T-helper 9 cell (primary cell): ENCODE measurements around the gene CCDC85B.
"Not testable (repeated sequence)": the region's sequence is repeated elsewhere in the genome, so short reads cannot be mapped to it uniquely, and the experiment has no call there.

Source experiments
- DNase-seq: peaks from one replicate; pipeline ENCODE4 v3.0.0-alpha.2; 2020

The CCDC85B gene

DNA sequence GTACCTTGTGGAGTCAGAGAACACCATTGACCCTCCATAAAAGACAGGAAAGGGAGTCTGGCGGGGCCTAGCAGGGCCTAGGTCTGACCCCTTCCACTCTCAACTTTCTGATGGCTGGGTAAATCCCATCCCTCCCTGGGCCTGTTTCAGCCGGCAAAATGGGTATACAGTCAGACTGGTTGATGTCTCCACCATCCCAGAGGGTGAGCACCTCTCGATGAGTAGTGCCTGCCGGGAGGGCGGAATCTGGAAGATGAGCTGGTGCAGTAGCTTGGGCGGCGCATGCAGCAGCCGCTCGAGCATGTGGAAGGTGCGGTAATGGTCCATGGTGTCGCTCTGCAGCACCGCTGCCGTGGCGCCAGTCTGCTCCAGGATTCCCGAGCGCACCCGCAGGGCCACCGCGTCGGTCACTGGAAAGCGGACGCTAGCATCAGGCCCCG lies 2.7 kb upstream of the CCDC85B start:
- DNase-seq, result no peak

- peak; percentile 95 for DNase-seq
These were observed 2.2 kb upstream of the CCDC85B start, which contains the start of gene FIBP for GRCh38 chr11:65888163-65888814. Gene FIBP (minus strand): TSS chr11:65888471. CDS start chr11:65888418, 53 bp downstream.

DNA sequence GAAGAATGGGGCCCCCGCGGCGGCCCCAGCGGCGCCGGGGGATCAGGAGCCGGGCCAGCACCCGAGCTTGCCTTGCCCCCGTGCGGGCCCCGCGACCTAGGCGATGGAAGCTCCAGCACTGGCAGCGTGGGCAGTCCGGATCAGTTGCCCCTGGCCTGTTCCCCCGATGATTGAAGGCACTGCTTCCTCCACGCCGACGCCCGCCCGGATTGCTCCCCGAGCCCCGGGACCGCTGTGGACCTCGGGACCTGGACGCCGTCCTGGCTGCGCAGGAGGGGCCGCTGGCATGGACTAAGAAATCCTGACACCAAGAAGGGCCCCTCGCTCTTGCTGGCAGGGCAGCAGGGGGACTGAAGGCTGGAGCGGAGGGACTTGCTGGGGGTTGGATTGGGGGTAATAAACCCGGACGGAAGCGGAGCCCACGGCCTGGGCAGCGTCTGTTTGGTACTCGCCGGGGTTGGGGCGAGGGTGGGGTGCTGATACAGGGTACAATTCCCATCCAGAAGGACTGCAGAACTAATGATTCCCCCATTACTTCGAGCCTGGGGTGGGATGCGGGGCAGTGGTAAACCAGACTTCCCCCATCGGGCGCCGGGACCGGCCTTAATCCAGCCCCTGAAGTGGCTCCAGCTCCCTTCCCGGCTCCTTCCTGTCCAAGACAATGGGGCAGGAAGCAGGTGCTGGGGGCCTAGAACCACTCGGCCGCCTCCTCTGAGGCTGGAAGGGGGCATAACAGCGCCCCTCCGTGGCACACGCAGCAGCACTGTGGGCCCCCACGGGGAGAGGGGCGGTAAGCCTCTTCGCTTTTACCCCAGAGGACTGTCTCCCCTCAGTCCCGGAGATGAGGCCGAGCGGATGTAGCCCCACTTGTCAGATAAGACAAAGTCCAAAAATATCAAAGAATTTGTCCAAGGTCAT lies 1.0 kb downstream of the CCDC85B start:
- DNase-seq, result no peak

DNA sequence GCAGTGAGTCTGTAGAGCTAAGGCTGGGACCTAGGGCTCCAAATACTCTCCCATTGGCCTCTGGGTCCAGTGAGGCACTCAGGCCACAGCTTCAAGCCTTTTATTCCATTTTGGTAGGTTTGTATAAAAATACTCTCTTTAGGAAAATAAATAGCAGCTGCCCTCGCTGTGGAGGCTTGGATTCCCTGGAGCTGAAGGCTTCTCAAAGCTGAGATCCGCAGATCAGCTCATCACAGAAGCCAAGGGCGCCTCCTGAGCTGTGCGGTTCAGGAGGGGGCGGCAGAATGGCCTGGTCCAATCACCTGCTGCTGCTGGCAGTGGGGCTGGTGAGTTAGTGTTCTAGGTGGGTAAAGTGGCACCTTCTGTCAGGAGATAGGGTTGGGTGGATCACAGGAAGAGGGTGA lies 1.7 kb downstream of the CCDC85B start:
- not testable (repeated sequence) for DNase-seq

DNA sequence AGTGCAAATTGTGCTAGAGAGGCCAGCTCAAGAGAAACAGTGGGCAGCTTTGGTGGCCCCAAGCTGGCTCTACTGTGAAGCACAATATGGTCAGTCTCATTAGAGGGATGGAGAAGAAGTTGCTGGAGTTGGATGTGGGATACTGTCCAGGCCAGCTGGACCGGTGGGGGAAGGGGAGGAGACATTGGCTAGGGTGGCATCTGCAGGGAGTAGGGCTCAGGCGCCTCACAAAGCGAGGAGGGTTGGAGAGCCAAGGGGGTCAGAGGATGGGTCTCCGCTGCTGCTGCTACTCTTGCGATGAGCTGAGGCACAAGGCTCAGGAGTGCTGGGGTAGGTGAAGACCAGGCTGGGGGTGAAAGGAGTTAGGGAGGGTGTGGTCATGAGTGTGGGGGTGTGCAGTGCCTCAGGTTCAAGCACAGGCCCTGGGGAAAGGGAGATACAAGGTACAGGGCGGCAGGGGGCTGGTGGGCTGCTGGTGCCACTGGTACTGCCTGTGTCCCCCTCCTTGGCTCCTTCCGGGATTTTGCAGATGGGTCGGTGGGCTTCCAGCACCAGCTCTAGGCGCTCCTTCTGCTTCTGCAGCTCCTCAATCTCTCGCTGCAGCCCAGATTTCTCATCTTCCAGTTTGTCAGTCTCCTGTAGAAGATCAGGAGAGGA lies 2.3 kb downstream of the CCDC85B start:
- no peak for DNase-seq

- no peak for DNase-seq
These were observed 3.6 kb downstream of the CCDC85B start for GRCh38 chr11:65894034-65894591.

GRCh38 chr11:65895482-65895981 lies 5.1 kb downstream of the CCDC85B start:
- no peak for DNase-seq

GRCh38 chr11:65896034-65896999 lies 5.8 kb downstream of the CCDC85B start:
- no peak for DNase-seq

GRCh38 chr11:65897020-65897471 lies 6.6 kb downstream of the CCDC85B start:
- no peak for DNase-seq

- no peak for DNase-seq
These were observed 8.3 kb downstream of the CCDC85B start for GRCh38 chr11:65898656-65899355.

DNA sequence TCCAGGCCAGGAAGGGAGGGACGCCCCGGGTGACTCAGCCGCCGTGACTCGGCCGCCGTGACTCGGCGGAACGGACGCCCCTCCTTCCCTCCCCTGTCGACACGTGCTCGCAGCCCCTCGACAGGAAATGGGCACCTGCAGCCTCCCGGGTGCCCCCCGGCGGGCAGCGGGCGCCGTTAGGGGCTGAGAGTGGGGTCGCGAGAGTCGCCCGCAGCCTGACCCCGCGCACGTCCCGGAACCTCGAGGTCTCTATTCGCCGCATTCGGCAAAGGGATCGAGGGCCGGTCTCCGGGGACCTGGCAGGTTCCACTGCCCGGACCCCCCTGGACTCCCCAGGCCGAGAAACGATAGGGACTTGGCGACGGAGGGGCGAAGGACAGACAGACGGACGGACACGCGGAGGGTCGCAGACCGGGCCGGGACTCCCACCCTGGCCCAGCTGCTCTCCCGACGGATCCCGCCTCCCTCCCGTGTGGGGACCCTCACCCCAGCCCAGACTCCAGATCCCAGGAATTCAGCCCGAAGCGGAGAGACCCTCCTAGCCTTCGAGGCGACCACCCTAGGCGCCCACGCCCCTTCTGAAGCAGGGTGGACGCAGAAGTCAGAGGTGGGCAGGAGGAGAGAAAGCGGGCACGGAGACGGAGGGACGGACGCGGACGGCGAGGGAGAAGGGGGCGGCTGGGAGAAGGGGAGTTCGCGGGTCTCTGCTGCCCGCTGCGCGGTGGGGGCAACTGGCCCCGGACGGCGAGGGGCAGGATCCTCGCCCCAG lies 9.1 kb downstream of the CCDC85B start:
- DNase-seq, result peak; percentile 52

- DNase-seq, result peak; percentile 93
These were observed 9.8 kb downstream of the CCDC85B start, which contains the start of gene FOSL1 for GRCh38 chr11:65900125-65900898. Gene FOSL1 (minus strand): TSS chr11:65900388. CDS start chr11:65900339, 49 bp downstream.

DNA sequence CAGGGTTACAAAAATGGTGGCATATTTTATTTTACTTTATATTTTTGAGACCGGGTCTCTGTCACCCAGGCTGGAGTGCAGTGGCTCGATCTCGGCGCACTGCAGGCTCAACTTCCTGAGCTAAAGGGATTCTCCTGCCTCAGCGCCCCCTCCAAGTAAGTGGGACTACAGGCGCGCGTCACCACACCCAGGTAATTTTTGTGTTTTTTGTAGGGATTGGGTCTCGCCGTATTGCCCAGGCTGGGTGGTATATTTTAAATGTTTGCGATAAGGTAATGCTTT lies 10.4 kb downstream of the CCDC85B start:
- no peak for DNase-seq

GRCh38 chr11:65903068-65903481 lies 12.6 kb downstream of the CCDC85B start:
- no peak for DNase-seq

- no peak for DNase-seq
These were observed 13.2 kb downstream of the CCDC85B start for GRCh38 chr11:65903715-65904114.

DNA sequence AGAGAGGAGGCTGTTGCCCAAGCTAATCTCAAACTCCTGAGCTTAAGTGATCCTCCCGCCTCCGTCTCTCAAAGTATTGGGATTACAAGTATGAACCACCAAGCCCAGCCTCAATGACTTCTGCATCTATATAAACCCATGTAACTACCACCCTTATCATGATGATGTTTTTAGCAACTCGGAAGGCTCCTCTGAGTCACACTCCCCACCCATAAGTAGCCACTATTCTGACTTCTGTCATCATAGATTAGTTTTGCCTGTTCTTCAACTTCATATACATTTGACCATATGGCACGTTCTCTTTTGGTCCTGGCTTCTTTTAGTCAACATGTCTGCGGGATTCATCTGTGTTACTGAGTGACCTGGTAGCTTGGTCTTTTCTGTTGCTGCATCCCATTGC lies 16.1 kb downstream of the CCDC85B start:
- DNase-seq, result no peak

DNA sequence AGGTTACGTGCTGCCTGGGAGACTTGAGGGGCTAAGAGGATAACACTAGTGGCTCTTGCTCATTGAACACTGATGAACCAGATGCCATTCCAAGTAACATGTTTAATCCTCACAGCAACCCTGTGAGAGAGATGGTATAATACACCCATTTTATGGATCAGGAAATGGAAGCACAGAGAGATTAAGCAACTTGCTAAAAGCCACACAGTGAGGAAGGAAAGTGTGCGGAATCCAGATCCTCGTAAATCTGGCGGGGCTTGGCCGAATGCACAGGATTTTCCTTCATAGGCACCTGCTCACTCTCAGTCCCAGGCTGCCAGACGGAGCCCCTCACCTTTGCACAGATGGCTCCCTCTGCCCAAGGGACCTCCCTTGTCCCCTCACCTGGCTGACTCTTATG lies 17.4 kb downstream of the CCDC85B start:
- DNase-seq, result no peak

DNA sequence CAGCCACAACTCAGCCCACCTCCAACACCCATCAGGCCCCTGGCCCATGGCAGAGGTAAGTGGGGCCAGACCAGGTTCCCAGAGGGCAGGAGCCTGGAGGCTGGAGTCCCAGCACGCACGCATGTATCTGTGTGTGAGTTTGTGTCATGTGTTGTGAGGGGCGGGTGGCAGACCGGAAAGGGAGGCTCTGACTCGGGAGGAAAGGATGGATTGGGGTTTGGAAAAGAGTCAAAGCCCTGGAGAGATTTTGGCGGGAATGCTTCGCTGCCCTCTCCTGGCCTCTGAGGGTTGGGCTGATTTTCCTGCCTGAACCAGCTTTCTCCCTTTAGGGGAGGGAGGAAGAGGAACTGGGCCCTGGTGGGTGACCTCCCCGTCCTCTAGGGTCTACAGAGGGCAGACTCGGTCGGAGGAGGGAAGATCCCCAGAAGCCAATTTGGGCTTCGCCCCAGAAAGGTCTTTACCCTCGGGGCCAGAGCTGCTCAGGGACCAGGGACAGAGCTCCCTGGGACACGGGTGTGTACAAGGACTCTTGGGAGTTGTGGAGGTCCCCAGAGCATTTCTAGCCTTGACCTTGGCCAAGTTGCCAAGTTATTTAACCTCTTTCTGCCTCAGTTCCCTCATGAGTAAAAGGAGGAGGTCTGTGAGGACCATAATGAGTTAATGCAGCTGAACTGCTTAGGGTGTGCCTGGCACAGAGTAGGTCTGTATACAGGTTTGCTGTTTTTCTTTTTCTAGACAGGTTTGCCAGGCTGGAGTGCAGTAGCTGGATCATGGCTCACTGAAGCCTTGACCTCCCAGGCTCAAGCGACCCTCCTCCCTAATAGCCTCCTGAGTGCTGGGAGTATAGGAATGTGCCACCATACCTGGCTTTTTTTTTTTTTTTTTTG lies 21.5 kb downstream of the CCDC85B start:
- DNase-seq, result no peak
